ENCODE data around the gene LSR.

Gene LSR

DNA sequence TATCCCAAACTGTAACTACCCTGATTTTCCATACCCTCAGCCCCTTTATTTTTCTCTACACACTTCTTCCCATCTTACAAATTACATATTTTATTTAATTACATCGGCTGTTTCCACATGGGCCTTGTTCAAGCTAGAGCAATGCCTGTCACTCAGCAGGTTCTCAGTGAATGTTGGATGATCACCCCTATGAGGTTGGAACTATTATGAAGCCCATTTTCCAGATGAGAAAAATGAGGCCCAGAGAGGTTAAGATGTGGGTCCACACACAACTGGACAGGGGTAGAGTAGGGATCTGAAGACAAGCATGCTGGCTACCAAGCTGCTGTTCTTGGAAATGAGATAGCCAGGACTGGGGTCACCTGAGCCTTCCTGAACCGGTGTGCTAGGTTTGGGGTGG, 53.2 kb downstream of the LSR start:
- no peak for DNase-seq (ENCODE audit: low read depth, low spot score)

DNA sequence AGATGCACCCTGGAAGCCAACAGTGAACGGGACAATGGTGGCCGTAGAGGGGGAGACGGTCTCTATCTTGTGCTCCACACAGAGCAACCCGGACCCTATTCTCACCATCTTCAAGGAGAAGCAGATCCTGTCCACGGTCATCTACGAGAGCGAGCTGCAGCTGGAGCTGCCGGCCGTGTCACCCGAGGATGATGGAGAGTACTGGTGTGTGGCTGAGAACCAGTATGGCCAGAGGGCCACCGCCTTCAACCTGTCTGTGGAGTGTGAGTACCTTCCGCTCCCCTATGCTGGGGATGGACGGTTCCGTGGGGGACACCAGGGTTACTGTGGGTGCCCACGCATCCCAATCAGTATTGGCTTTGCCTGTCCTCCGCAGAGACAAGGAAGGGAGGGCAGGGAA, 53.6 kb downstream of the LSR start:
- DNase-seq (ENCODE audit: low read depth, low spot score): no peak

DNA sequence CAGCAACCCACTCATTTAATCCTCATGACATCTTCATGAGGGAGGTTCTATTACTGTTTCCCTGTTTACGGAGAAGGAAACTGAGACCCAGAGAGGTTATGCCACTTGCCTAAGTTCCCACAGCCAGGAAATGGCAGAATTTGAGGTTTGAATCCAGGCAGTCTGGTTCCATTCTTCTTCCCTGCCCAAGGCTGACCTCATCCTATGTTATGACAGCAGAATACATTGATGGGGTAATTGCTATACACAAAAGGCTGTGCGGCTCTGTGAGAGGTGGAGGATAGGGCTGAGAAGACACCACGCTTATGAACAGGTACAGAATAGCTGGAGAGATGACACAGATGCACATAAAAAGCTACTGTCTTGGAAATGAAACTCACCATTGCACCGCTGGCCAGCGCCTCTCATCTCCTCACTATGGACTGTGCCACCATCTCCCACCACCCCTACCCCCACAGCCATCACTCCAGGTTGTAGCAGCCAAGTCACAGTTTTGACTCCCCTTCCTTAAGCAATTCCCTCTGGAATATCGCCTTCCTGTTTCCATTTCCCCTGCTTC, 54.6 kb downstream of the LSR start:
- no peak for DNase-seq (ENCODE audit: low read depth, low spot score)

DNA sequence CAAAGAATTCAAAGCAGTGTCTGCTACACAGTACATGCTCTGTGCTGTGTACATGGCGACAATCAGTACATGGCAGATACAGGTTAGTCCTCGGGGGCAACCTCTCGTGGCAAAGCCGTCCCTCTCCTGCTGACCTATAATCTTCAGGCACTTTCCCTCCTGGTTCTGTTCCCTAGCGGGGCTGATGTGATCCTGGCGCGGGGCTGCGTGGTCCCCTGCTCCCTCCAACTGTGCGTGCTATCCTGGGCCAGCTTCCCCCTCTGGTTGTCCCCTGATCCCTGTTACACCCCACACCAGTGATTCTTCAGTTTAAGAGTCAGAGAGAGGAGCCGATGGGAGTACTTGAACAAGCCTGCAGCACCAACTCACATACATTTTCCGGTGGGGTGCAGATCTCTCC, 55.2 kb downstream of the LSR start:
- DNase-seq (ENCODE audit: low read depth, low spot score): no peak

DNA sequence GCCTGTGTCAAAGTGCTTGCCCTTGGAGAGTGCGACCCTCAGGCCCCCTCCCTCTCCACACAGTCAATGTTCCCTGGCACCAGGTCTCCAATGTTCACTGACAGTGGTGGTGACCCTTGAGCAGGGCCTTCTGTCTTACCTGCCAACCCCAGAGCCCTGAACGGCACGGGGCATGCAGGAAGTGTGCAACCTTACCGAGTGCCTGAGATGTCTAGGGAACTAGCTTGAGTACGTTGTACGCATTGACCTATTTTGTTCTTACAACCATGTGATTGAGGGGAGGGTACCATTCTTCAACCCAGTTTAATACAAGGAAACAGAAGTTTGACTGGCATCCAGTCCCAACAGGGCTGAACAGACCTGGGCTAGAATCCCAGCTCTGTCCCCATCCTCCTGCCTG, 56.4 kb downstream of the LSR start:
- DNase-seq (ENCODE audit: low read depth, low spot score): no peak

DNA sequence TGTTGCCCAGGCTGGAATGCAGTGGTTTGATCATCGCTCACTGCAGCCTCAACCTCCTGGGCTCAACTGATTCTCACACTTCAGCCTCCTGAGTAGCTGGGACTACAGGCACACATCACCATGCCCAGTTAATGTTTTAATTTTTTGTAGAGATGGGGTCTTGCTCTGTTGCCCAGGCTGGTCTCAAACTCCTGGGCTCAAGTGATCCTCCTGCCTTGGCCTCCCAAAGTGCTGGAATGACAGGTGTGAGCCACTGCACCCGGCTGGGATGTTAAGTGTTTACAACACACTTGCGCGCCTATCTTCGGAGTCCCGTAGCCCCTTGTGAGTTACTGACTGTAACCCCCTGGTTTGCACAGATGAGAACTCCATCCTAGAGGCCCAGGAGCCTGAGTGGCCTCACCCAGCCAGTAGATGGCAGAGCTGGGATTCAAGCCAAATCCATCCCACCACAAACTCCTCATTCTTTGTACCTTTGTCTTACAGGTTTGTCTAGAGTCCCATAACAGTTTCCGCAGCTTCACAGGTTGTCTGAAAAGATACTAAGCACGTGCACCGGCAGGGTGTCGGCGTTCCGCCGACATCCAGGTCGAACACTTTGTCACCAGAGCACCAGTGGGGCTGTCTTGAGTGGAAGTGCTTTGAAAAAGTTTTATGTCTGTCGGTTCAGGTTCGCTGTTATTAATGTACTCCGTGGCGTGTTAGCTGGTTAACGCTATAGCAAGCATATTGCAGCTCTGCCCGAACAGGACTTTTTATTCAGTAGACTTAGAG, 57.9 kb downstream of the LSR start:
- no peak for DNase-seq (ENCODE audit: low read depth, low spot score)

DNA sequence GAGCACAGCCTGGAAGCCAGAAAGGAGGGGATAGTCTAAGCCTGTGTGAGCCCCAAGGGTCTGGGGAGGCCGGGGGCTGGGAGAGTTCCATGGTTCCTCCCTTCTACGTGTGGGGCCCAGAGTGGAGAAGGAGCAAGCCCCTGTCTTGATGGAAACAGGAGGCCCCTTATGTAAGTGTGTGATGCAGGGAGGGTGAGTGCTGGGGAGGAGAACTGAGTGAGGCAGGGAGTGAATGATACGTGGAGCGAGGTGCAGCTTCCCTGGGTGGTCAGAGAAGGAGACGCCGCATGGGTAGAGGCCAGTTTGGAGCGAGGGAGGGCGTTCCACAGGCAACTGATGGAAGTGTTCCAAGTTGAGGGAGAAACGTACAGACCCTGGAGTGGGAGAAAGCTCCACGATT, 59.1 kb downstream of the LSR start:
- no peak for DNase-seq (ENCODE audit: low read depth, low spot score)

DNA sequence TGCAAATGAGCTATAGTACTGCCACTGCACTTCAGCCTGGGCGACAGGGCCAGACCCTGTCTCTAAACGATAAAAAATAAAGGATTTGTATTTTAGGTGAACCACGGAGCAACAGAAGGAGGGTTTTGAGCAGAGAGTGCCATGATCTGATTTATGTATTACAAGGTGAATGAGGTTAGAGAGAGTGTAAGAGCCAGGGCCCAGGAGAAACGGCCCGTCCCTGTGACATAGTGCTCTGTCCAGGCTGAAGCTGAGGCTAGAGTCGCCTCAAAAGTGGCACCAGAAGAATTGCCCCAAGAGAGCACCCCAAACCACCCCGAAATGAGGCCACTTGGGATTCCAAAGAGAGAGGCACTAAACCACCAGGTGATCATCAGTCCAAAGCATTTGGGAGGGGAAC, 60.1 kb downstream of the LSR start:
- DNase-seq (ENCODE audit: low read depth, low spot score): no peak

DNA sequence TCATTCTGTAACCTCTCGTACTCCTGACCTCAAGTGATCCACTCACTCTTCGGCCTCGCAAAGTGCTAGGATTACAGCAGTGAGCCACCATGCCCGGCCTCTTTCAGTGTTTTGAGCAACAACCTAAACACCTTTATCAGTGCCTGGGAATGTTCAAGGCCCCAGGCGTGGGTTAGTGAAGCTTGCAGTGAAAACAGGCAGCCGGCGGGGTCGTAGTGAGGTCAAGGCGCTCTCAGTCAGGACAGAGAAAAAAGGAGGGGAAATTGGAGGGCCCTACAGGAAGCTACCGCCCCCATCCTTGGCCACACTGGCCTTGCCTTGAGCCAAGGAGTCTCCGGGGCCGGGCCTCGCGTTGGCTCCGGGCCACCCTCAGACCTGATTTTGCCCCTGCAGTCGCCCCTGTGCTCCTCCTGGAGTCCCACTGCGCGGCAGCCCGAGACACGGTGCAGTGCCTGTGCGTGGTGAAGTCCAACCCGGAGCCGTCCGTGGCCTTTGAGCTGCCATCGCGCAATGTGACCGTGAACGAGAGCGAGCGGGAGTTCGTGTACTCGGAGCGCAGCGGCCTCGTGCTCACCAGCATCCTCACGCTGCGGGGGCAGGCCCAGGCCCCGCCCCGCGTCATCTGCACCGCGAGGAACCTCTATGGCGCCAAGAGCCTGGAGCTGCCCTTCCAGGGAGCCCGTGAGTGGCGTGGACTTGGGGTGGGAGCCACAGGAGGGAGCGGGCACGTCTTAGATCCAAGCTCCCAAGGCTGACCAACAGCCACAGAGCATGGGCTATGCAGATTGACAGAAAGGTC, 60.9 kb downstream of the LSR start:
- no peak for DNase-seq (ENCODE audit: low read depth, low spot score)

DNA sequence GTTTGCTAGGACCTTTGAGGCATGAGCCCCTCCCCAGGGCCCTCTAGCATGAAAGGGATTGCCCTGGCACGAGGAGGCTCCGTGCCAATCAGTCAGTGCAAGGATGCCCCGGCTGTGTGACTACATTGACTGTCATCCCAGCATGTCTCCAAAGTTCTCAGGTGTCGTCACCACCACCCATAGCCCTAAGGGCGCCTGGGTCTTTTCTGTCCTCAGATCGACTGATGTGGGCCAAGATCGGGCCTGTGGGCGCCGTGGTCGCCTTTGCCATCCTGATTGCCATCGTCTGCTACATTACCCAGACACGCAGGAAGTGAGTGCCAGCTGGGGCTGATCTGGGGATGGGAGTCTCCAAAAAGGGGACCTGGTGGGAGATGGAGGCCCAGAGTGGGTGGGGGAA, 61.5 kb downstream of the LSR start:
- no peak for DNase-seq (ENCODE audit: low read depth, low spot score)

DNA sequence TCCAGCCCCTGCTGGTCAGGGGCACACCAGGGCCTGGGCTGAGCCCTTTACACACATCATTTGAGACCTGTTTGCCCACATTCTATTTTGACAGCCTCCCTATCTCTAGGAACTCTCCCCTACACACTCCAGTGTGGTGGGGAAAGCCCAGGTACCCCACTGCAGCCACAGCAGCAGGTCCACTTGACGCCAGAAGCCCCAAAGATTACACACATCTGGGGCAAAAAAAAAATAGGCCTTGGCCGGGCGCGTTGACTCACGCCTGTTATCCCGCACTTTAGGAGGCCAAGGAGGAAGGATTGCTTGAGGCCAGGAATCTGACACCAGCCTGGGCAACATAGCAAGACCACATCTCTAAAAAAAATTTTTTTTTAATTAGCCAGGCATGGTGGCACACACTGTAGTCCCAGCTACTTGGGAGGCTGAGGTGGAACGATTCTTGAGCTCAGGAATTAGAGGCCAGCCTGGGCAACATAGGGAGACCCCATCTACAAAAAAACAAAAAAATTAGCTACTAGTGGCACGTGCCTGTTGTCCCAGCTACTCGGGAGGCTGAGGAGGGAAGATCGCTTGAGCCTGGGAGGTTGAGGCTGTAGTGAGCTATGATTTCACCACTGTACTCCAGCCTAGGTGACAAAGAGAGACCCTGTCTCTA, 62.1 kb downstream of the LSR start:
- no peak for DNase-seq (ENCODE audit: low read depth, low spot score)

DNA sequence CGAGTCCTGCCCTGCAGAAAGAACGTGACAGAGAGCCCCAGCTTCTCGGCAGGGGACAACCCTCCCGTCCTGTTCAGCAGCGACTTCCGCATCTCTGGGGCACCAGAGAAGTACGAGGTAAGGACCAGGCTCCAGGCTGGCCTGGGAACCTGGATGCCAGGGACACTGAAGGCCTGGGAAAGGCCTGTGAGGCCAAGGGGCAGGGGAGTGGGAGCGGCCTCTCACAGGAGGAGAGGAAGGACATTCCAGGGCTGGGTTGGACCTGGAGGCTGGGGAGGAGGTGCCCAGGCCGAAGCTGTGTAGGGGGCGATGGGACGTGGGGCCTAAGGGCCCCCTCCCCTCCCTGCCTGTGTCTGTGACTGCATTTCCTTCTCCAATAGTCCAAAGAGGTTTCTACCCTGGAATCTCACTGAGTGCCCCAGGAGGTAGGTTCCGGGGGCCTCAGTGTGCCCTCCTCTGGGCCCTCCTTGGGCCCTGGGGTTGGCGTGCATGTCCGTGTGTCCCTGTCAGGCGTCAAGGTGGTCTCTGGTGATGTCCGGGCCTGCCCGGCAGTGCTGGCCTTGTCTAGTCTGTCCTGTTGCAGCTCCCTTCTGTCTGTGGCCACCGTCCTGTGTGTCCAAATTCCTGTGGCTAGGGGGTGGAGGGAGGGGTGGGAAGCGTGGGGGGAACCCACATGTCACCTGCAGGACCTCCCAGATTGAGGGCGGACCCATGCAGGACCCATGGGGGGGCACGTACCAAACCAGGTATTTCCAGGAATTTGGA, 63.3 kb downstream of the LSR start:
- no peak for DNase-seq (ENCODE audit: low read depth, low spot score)

DNA sequence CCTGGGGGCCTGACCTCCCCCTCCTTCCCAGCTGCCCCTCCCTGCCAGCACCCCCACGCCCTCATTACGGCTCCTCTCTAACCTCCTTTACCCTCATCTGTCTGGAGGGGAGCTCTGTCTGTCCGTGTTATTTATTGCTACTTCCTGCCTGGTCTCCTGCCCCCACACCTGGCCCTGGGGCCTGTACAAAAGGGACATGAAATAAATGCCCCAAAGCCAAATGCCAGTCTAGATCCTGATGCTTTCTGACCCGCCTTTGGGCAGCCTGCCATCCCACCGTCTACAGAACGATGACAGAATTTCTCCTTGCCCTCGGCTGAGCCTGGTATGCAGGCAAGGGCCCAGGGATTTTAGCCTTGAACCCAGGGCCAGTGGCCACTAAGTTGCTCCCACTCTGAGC, 64.8 kb downstream of the LSR start:
- DNase-seq (ENCODE audit: low read depth, low spot score): no peak

DNA sequence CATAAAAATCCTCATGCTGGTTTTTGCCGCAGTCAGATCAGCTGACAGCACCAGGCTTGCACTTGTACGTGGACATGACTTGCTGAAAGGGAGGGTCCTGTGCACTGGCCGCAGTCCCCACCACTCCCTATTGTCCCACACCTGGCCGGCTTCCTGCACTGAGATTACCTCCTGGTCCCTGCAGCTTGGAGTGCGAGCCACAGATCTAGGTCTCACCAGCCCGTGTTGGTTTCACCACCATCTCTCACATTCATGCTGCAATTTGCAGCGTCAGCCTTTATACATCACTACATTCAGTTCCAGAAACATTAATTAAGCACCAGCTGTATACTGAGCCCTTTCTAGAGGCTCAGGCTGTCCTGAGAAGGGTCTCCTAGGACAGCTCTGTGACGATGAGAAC, 65.2 kb downstream of the LSR start:
- no peak for DNase-seq (ENCODE audit: low read depth, low spot score)

DNA sequence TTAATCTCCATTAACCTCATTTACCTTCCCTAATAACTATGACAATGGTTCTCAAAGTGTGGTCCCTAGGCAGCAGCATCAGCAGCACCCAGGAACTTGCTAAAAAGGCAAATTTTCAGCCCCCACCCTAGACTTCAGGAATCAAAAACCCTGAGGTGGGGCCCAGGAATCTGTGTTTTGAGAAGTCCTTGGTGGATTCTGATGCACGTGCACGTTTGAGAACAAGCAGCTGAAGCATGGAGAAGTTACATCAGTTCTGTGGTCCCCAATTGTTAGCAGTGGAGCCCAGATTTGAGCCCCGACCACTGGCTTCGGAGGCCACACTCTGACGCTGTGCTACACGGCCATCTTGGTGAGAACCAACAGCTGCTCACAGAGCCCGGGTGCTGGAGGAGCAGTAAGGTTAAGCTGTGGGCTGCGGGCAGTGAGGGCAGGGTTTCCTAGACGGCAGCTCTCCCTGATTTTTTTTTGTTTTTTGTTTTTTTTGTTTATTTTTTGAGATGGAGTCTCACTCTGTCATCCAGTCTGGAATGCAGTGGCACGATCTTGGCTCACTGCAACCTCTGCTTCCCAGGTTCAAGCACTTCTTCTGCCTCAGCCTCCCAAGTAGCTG, 66.2 kb downstream of the LSR start:
- no peak for DNase-seq (ENCODE audit: low read depth, low spot score)

DNA sequence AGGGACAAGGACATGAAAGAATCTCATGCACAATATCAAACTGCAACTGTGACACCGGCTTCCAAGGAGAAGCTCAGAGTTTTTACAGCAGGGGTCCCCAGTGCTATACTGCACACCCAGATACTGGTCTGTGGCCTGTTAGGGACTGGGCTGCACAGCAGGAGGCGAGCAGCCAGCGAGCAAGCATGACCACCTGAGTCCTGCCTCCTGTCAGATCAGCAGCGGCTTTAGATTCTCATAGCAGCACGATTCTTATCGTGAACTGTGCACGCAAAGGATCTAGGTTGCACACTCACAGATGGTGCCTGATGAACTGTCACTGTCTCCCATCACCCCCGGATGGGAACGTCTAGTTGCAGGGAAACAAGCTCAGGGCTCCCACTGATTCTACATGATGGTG, 67.1 kb downstream of the LSR start:
- DNase-seq (ENCODE audit: low read depth, low spot score): no peak

DNA sequence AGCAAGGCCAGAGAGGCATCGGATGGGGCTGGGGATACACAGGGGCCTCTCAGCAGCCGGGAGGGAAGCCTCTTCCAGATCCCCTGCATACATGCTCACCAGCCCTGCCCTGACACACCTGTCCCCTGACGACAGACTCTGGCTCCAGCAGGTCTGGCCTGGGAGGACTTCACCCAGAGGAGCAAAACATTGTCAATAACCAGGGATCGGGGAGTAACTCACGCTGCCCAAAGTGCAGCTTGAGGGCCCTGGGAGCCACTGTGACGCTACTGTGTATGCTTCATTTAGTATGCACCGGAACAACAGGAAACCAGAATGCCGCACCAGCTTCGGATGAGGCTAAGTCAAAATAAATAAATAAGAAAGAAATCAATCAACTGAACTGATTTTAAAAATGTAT, 67.8 kb downstream of the LSR start:
- DNase-seq (ENCODE audit: low read depth, low spot score): no peak

All from activated CD4-positive, CD25-positive, alpha-beta regulatory T cell treated with anti-CD3 and anti-CD28 coated beads, Interleukin-2, amount 50 U/mL, for 16 hours (primary cell).